GM12872 (cell line): ENCODE measurements around the gene MICAL3.

Experiments
- CTCF ChIP-seq: IDR thresholded peaks from 3 replicates; pipeline ENCODE4 v1.5.1; 2011; ENCODE audit warnings: low read depth, mild to moderate bottlenecking, low read length, moderate library complexity; ENCODE audit not compliant: insufficient read depth

MICAL3 gene

GRCh38 chr22:17972385-17973191, 51.8 kb downstream of the MICAL3 start:
- TF ChIP-seq CTCF: no peak

- no peak for TF ChIP-seq CTCF
These were observed 52.6 kb downstream of the MICAL3 start for GRCh38 chr22:17971711-17972110.

- no peak for TF ChIP-seq CTCF
These were observed 54.1 kb downstream of the MICAL3 start for GRCh38 chr22:17970201-17970708.

GRCh38 chr22:17969701-17970113, 54.7 kb downstream of the MICAL3 start:
- no peak for TF ChIP-seq CTCF

- TF ChIP-seq CTCF: no peak
These were observed 56.2 kb downstream of the MICAL3 start for GRCh38 chr22:17968126-17968525.

GRCh38 chr22:17966403-17966717, 58.0 kb downstream of the MICAL3 start:
- no peak for TF ChIP-seq CTCF

GRCh38 chr22:17965538-17966402, 58.6 kb downstream of the MICAL3 start:
- TF ChIP-seq CTCF: no peak
